Naive thymus-derived CD4-positive, alpha-beta T cell (primary cell): ENCODE results near the gene AJAP1. TPM values are rescaled to one million over a fixed set of nuclear protein-coding genes. Genes with fewer than 3 reads are reported as not detected.

Experiments used
- ATAC-seq: fragments of 150-1000 bp; cut with Tn5 transposase; 2 replicates; pipeline ENCODE4 v1.10.0; 2021; ENCODE audit warnings: mild to moderate bottlenecking, moderate library complexity
- CTCF ChIA-PET: fragments of 350-600 bp; sonication (Branson Sonifier 250); formaldehyde crosslinking; loops from one replicate; lab custom pipeline; 2021; ENCODE audit warnings: antibody characterized with exemption; lab: Charles Lee
- POLR2A ChIA-PET: fragments of 350-600 bp; sonication (Branson Sonifier 250); formaldehyde crosslinking; loops from one replicate; lab custom pipeline; 2021; ENCODE audit warnings: antibody characterized with exemption, inconsistent platforms; lab: Charles Lee
- DNase-seq, 9 donors: peaks; one replicate each; pipeline versions ENCODE4 v3.0.0 to v3.0.0-alpha.2; 2020 to 2022; ENCODE audit warnings: mixed read lengths in 1 of 9
- H3K27ac ChIP-seq: one replicate; pipeline ENCODE4 v1.7.0; 2013; ENCODE audit warnings: mild to moderate bottlenecking, low read depth, low read length, moderate library complexity
- H3K27me3 ChIP-seq, 2 donors: one replicate each; pipeline ENCODE4 v1.7.0; 2013; ENCODE audit warnings: low read length in 2 of 2, mild to moderate bottlenecking in 2 of 2, moderate library complexity in 2 of 2; ENCODE audit not compliant: control insufficient read depth in 2 of 2, insufficient read depth in 2 of 2
- H3K36me3 ChIP-seq, 3 experiments: 1 replicate in 2 of 3; 2 replicates in 1 of 3; pipeline ENCODE4 v1.7.0; 2013; ENCODE audit warnings: low read length in 3 of 3, mild to moderate bottlenecking in 3 of 3, moderate library complexity in 1 of 3; ENCODE audit not compliant: insufficient read depth in 3 of 3, control insufficient read depth in 2 of 3
- H3K4me1 ChIP-seq, 2 donors: one replicate each; pipeline ENCODE4 v1.7.0; 2013; ENCODE audit warnings: low read length in 2 of 2, mild to moderate bottlenecking in 2 of 2, moderate library complexity in 1 of 2; ENCODE audit not compliant: control insufficient read depth in 2 of 2, insufficient read depth in 2 of 2
- H3K4me3 ChIP-seq: 2 replicates; pipeline ENCODE4 v1.7.0; 2013; ENCODE audit warnings: mild to moderate bottlenecking, low read length
- H3K9me3 ChIP-seq, 3 experiments: 1 replicate in 2 of 3; 2 replicates in 1 of 3; pipeline ENCODE4 v1.7.0; 2013; ENCODE audit warnings: low read length in 3 of 3; ENCODE audit not compliant: control insufficient read depth in 2 of 3
- H3K27ac Mint-ChIP-seq, 9 donors: one replicate each; pipeline ENCODE4 v1.8.0; 2020 to 2022; ENCODE audit warnings: mixed read lengths in 9 of 9, mild to moderate bottlenecking in 8 of 9, moderate library complexity in 5 of 9, inconsistent platforms in 2 of 9
- H3K27me3 Mint-ChIP-seq, 5 donors: one replicate each; pipeline ENCODE4 v1.8.0; 2021 to 2022; ENCODE audit warnings: mixed read lengths in 5 of 5, mild to moderate bottlenecking in 1 of 5
- H3K36me3 Mint-ChIP-seq, 5 donors: one replicate each; pipeline ENCODE4 v1.8.0; 2020 to 2022; ENCODE audit warnings: mixed read lengths in 5 of 5, mild to moderate bottlenecking in 3 of 5, inconsistent platforms in 1 of 5
- H3K4me1 Mint-ChIP-seq, 7 donors: one replicate each; pipeline ENCODE4 v1.8.0; 2020 to 2022; ENCODE audit warnings: mixed read lengths in 7 of 7, mild to moderate bottlenecking in 3 of 7, inconsistent platforms in 1 of 7
- H3K4me3 Mint-ChIP-seq, 10 donors: one replicate each; pipeline ENCODE4 v1.8.0; 2020 to 2022; ENCODE audit warnings: mild to moderate bottlenecking in 10 of 10, mixed read lengths in 10 of 10, moderate library complexity in 6 of 10, inconsistent platforms in 2 of 10
- H3K9me3 Mint-ChIP-seq, 11 donors: one replicate each; pipeline ENCODE4 v1.8.0; 2020 to 2022; ENCODE audit warnings: mixed read lengths in 11 of 11, mild to moderate bottlenecking in 4 of 11, inconsistent platforms in 1 of 11, moderate library complexity in 1 of 11
- intact Hi-C, 2 donors: fragments of 100-400 bp; cut with micrococcal nuclease; formaldehyde crosslinking; loops; one replicate each; pipeline ENCODE4 v1.15.1; 2023
- polyA plus RNA-seq, 2 donors: library from polyadenylated mRNA; unstranded; fragments of 300-500 nt; fragmentation: Illumina TruSeq; gene quantifications; one replicate each; pipeline ENCODE4 v1.2.3, GENCODE V29; 2021
- total RNA-seq, 6 experiments: library from RNA in 5 of 6; stranded (reverse) in 5 of 6; gene quantifications; 1 replicate in 5 of 6; 2 replicates in 1 of 6; pipeline ENCODE4 v1.2.3 and lab custom pipeline; 2021 to 2026

The AJAP1 gene
- total and polyA plus RNA-seq, 7 experiments from 2014 or later: 0.09 to 2.4 (median 0.82) TPM; not detected in 1

- H3K4me1 Mint-ChIP-seq: no peaks in the 10 kb centered on the region
- peaks cover 0 to 4% (median 0%) of the 10 kb centered on the region in 5 donors for H3K36me3 Mint-ChIP-seq
- DNase-seq: no peak
- no peaks in the 10 kb centered on the region for H3K36me3 ChIP-seq
- H3K27ac ChIP-seq: no peak overlapping the region
- intact Hi-C loops: no loop called here
- ChIA-PET CTCF (no interaction called here), POLR2A (no interaction called here)
- H3K9me3 Mint-ChIP-seq: peaks cover 0 to 11% (median 2%) of the 10 kb centered on the region in 11 donors
- H3K4me1 ChIP-seq: no peaks in the 10 kb centered on the region
- H3K27me3 ChIP-seq: no peaks in the 10 kb centered on the region
- peaks cover 0 to 4% (median 0%) of the 10 kb centered on the region in 3 experiments for H3K9me3 ChIP-seq
- no peak for ATAC-seq
- no peak overlapping the region for H3K4me3 Mint-ChIP-seq
- H3K27me3 Mint-ChIP-seq: peaks cover 0 to 16% (median 6%) of the 10 kb centered on the region in 5 donors
- H3K4me3 ChIP-seq: no peak overlapping the region
- H3K27ac Mint-ChIP-seq: no peak overlapping the region
Observed at GRCh38 chr1:4752059-4752458, 97.7 kb downstream of the AJAP1 start.

DNA sequence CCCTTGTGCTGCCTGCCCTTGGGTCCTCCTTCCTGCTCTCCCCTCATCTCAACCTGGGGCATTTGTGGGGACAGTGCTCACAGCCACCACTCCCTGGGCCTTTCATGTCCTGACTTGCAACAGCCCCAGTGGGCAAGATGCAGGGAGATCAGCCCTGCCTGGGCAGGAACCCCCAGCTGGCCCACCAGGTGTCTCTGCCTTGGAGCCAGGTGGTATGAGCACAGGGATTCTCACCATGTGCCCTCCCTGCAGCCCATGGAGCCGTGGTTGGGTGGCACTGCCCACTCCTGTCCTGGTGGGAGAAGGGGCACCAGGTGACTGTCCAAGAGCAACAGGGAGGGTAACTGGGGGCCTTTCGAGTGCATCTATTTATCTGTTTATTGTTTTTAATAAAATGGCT is 100.4 kb downstream of the AJAP1 start:
- Mint-ChIP-seq H3K4me3 (no peak overlapping the region), H3K9me3 (peaks cover 0 to 20% (median 6%) of the 10 kb centered on the region in 11 donors), H3K27me3 (peaks cover 0 to 31% (median 6%) of the 10 kb centered on the region in 5 donors), H3K27ac (no peak overlapping the region), H3K36me3 (peaks cover 0 to 7% (median 3%) of the 10 kb centered on the region in 5 donors), H3K4me1 (no peaks in the 10 kb centered on the region)
- CTCF ChIA-PET: no interaction called here
- no peak overlapping the region for H3K4me3 ChIP-seq
- peaks cover 0 to 13% (median 0%) of the 10 kb centered on the region in 3 experiments for H3K9me3 ChIP-seq
- intact Hi-C loops: no loop called here
- ATAC-seq: no peak
- POLR2A ChIA-PET: no interaction called here
- H3K27me3 ChIP-seq: no peaks in the 10 kb centered on the region
- no peaks in the 10 kb centered on the region for H3K4me1 ChIP-seq
- no peak overlapping the region for H3K27ac ChIP-seq
- H3K36me3 ChIP-seq: no peaks in the 10 kb centered on the region
- no peak for DNase-seq

- Histone ChIP-seq H3K27ac (no peak overlapping the region), H3K36me3 (no peaks in the 10 kb centered on the region), H3K9me3 (peaks cover 0 to 13% (median 0%) of the 10 kb centered on the region in 3 experiments), H3K4me1 (no peaks in the 10 kb centered on the region), H3K27me3 (no peaks in the 10 kb centered on the region), H3K4me3 (no peak overlapping the region)
- Mint-ChIP-seq H3K4me3 (no peak overlapping the region), H3K27me3 (peaks cover 0 to 32% (median 6%) of the 10 kb centered on the region in 5 donors), H3K36me3 (peaks cover 0 to 7% (median 3%) of the 10 kb centered on the region in 5 donors), H3K4me1 (no peaks in the 10 kb centered on the region), H3K9me3 (peaks cover 0 to 20% (median 6%) of the 10 kb centered on the region in 11 donors), H3K27ac (no peak overlapping the region)
- no peak for ATAC-seq
- intact Hi-C loops: no loop called here
- POLR2A ChIA-PET: no interaction called here
- DNase-seq: no peak
- CTCF ChIA-PET: no interaction called here
Observed at GRCh38 chr1:4755301-4755845, 101.0 kb downstream of the AJAP1 start.

DNA sequence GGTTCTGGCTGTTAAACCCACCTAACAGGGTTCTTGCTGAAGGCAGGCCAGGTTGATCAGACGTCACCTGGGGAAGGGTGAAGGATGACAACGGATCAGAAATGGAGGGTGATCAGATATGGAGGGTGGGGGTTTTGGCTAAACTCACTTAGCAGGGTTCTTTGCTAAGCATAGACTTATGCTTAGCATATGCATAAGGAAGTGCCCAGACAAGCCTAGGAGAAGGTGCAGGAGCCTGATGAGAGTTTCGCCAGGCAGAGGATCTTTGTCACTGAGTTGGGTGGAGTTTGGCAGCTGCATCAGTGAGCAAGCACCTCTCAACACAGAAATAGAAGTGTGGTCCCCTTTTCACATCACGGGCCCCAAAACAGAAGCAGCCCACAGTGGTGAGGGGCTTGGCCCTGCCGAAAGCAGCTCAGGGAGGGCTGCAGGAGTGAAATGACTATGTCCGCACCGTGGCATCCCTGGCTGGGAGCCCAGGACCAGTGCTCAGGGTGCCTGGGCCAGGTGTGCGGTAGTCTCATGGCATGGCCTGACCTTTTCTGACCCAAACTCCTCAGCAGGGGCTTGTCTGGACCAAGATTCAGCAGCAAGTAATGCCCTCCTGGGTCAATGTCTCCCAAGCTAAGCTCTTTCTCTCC is 101.6 kb downstream of the AJAP1 start:
- POLR2A ChIA-PET: no interaction called here

DNA sequence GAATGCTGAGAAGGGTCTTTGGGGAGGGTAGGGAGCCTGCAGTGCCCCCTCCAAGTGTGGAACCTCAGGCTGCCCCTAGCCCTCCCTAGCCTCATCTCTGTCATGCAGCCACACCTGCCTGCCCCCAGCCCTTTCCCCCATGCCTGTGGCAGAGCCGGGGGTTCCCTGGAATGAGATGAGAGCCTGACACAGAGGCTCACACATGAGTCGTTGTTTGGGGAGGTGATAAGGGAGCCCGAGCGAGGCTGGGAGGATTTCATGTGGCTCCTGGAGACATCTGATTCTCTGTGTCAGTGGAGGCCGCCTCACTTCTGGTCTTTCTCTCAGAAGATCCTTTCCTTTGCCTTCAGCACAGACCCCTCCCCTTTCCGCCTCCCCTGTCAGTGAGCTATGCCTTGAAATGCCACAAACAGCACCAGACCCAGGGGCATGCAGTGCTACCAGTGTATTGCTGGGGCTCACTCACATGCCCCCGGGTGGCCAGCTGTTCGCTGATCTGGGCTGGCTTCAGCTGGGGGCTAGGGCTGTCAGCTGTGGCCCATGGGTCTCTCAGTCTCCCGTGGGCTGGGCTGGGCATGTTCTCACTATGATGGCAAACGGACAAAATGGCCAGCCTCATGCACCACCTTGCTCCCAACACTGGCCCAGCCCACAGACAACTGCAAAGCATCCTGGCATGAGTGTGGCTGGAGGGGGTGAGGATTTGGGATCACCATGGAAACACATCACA is 102.6 kb downstream of the AJAP1 start:
- Mint-ChIP-seq H3K9me3 (peaks cover 0 to 20% (median 6%) of the 10 kb centered on the region in 11 donors), H3K4me1 (no peaks in the 10 kb centered on the region), H3K27ac (no peak overlapping the region), H3K4me3 (no peak overlapping the region), H3K36me3 (peaks cover 0 to 7% (median 3%) of the 10 kb centered on the region in 5 donors), H3K27me3 (peaks cover 0 to 24% (median 6%) of the 10 kb centered on the region in 5 donors)
- intact Hi-C loops: no loop called here
- H3K27ac ChIP-seq: no peak overlapping the region
- no peak for DNase-seq
- no peak for ATAC-seq
- no peak overlapping the region for H3K4me3 ChIP-seq
- H3K27me3 ChIP-seq: no peaks in the 10 kb centered on the region
- no peaks in the 10 kb centered on the region for H3K36me3 ChIP-seq
- ChIA-PET CTCF (no interaction called here), POLR2A (interaction anchor here (0.7 kb wide), 1 partner anchor 105 kb away, joined by 3 read pairs; no protein-coding TSS in a partner anchor)
- H3K9me3 ChIP-seq: peaks cover 0 to 13% (median 0%) of the 10 kb centered on the region in 3 experiments
- no peaks in the 10 kb centered on the region for H3K4me1 ChIP-seq

More for the DNA sequence above, 101.6 kb downstream of the AJAP1 start:
- Mint-ChIP-seq H3K9me3 (peaks cover 0 to 20% (median 6%) of the 10 kb centered on the region in 11 donors), H3K36me3 (peaks cover 0 to 7% (median 3%) of the 10 kb centered on the region in 5 donors), H3K27me3 (peaks cover 0 to 31% (median 6%) of the 10 kb centered on the region in 5 donors), H3K4me1 (no peaks in the 10 kb centered on the region), H3K4me3 (no peak overlapping the region), H3K27ac (no peak overlapping the region)
- CTCF ChIA-PET: no interaction called here
- Histone ChIP-seq H3K9me3 (peaks cover 0 to 13% (median 0%) of the 10 kb centered on the region in 3 experiments), H3K27me3 (no peaks in the 10 kb centered on the region), H3K27ac (no peak overlapping the region), H3K4me3 (no peak overlapping the region), H3K4me1 (no peaks in the 10 kb centered on the region), H3K36me3 (no peaks in the 10 kb centered on the region)
- DNase-seq (no peak), ATAC-seq (no peak)
- intact Hi-C loops: no loop called here

DNA sequence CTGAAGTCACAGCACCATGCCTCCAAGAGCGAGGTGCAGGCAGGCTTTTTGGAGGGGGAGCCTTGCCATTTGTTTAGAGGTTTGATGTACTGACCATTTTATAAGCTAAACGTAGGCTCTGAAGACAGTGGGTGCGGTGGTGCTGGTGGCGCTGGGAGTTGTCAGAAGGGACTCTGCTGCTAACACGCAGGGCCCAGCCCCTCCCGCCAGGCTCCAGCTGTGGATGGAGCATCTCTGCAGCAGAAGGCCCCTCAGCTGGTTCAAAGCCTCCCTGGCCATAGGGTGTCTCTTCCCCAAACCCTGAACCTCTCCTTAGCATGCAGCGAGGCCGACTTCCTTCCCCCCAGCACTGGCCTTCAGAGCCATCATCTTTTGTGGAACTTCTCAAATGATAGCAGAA is 105.3 kb downstream of the AJAP1 start:
- Mint-ChIP-seq H3K9me3 (peaks cover 0 to 16% (median 4%) of the 10 kb centered on the region in 11 donors), H3K27me3 (peaks cover 0 to 24% (median 4%) of the 10 kb centered on the region in 5 donors), H3K4me1 (no peaks in the 10 kb centered on the region), H3K36me3 (peaks cover 0 to 6% (median 3%) of the 10 kb centered on the region in 5 donors), H3K27ac (no peak overlapping the region), H3K4me3 (no peak overlapping the region)
- H3K9me3 ChIP-seq: peaks cover 0 to 9% (median 0%) of the 10 kb centered on the region in 3 experiments
- ATAC-seq: no peak
- H3K27me3 ChIP-seq: no peaks in the 10 kb centered on the region
- intact Hi-C loops: no loop called here
- POLR2A ChIA-PET: no interaction called here
- no peak overlapping the region for H3K4me3 ChIP-seq
- H3K36me3 ChIP-seq: no peaks in the 10 kb centered on the region
- CTCF ChIA-PET: no interaction called here
- H3K4me1 ChIP-seq: no peaks in the 10 kb centered on the region
- DNase-seq: no peak
- H3K27ac ChIP-seq: no peak overlapping the region
